H1 (cell line): ENCODE data around the gene SLC38A10.

Experiments used
- POLR2A ChIP-seq, 2 experiments: IDR thresholded peaks; 1 replicate in 1 of 2; 2 replicates in 1 of 2; pipeline ENCODE4 v1.6.1; 2011; ENCODE audit warnings: low read depth in 2 of 2, low read length in 2 of 2, mild to moderate bottlenecking in 2 of 2; ENCODE audit errors: control extremely low read depth in 1 of 2
- POU5F1 ChIP-seq: IDR thresholded peaks from 2 replicates; pipeline ENCODE4 v1.6.1; 2011; ENCODE audit warnings: low read depth, mild to moderate bottlenecking, low read length, moderate library complexity
- SP1 ChIP-seq: IDR thresholded peaks from 2 replicates; pipeline ENCODE4 v1.6.1; 2011; ENCODE audit warnings: low read depth, low read length
- TF ChIP-seq, protein P1 (sequence below): IDR thresholded peaks from 2 replicates; pipeline ENCODE4 v1.6.1; 2012; ENCODE audit warnings: inconsistent platforms
- TF ChIP-seq, protein P2 (sequence below), 3 experiments: IDR thresholded peaks; 1 replicate in 2 of 3; 2 replicates in 1 of 3; pipeline versions ENCODE4 v1.5.1 to v1.6.1; 2011; ENCODE audit warnings: low read length in 3 of 3, mild to moderate bottlenecking in 3 of 3, inconsistent platforms in 2 of 3, low read depth in 1 of 3, moderate library complexity in 1 of 3; ENCODE audit not compliant: insufficient read depth in 1 of 3; ENCODE audit errors: control extremely low read depth in 1 of 3

DNA sequence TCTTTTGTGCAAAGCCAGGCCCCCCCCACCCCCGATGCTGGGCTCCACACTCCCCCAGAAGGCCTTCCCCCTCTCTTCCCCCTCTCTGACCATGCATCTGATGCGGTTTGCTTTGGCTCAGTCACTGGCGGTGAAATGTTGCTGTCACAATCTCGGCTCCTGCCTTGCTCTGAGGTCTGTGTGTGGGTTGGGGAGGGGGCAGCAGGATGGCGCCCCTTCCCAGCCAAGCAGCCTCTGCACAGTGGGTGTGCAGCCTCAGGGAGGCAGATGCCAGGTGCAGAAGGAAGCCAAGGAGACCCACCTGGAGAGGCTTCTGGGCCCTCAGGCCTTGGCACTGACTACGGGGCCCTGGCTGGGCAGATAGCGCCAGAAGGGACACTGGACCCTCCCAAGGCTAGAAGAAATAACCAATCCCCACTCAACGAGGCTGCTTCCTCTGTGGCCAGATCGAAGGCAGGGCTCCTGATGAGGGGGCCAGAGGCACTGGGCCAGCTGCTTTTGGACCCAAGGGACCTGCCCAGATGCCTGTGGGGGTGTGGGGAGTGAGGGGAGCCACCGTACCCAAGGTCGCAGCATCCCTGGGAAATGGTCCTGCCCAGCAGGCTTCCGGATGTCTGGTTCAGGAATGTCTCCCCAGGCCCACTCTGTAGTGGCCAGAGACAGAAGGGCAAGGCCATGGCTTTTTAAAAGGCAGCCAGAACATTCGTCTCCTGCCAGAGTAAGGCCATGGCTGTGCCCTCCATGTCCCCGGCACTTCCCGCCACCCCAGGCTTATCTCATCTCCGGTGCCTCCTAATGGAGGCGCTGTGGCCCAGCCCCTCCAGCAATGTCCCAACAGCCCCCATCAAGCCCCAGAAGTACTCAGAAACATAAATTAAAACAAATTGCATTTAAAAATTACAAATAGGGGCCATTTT lies 43.4 kb upstream of the SLC38A10 start:
- TF ChIP-seq POLR2A (IDR thresholded peaks at IDR 0.05; ENCODE audit: control extremely low read depth in 1 of 2, low read depth in 2 of 2, low read length in 2 of 2) (no peak), POU5F1 (no peak), SP1 (no peak)
- TF ChIP-seq, protein P1, sequence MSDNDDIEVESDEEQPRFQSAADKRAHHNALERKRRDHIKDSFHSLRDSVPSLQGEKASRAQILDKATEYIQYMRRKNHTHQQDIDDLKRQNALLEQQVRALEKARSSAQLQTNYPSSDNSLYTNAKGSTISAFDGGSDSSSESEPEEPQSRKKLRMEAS = no peak
- TF ChIP-seq, protein P2, sequence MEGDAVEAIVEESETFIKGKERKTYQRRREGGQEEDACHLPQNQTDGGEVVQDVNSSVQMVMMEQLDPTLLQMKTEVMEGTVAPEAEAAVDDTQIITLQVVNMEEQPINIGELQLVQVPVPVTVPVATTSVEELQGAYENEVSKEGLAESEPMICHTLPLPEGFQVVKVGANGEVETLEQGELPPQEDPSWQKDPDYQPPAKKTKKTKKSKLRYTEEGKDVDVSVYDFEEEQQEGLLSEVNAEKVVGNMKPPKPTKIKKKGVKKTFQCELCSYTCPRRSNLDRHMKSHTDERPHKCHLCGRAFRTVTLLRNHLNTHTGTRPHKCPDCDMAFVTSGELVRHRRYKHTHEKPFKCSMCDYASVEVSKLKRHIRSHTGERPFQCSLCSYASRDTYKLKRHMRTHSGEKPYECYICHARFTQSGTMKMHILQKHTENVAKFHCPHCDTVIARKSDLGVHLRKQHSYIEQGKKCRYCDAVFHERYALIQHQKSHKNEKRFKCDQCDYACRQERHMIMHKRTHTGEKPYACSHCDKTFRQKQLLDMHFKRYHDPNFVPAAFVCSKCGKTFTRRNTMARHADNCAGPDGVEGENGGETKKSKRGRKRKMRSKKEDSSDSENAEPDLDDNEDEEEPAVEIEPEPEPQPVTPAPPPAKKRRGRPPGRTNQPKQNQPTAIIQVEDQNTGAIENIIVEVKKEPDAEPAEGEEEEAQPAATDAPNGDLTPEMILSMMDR (IDR thresholded peaks at IDR 0.05; ENCODE audit: control extremely low read depth in 1 of 3, insufficient read depth in 1 of 3, low read depth in 1 of 3, low read length in 3 of 3) = no peak
